Left lobe of liver (tissue), 2 donors: ENCODE measurements around the gene TNS4. TPM values are rescaled to one million over a fixed set of nuclear protein-coding genes. Genes with fewer than 3 reads are reported as not detected.

Experiments
- ATAC-seq: fragments of 200-7000 bp; cut with Tn5 transposase; one replicate; pipeline ENCODE4 v1.9.1; 2020; ENCODE audit warnings: mild to moderate bottlenecking, moderate library complexity
- DNase-seq: peaks from one replicate; pipeline ENCODE4 v3.0.0-alpha.2; 2020; ENCODE audit warnings: low spot score
- total RNA-seq: library from RNA; stranded (reverse); gene quantifications from one replicate; pipeline ENCODE4 v1.2.1, GENCODE V29; 2021
- donor health status: DM: no; HTN: no; CAD: no; lungs with moderate emphysema.
- donor health status: DM: no; HTN: yes; CAD: no.

The TNS4 gene
- total RNA-seq, 1 donor from 2014 or later = 0.13 TPM

DNA sequence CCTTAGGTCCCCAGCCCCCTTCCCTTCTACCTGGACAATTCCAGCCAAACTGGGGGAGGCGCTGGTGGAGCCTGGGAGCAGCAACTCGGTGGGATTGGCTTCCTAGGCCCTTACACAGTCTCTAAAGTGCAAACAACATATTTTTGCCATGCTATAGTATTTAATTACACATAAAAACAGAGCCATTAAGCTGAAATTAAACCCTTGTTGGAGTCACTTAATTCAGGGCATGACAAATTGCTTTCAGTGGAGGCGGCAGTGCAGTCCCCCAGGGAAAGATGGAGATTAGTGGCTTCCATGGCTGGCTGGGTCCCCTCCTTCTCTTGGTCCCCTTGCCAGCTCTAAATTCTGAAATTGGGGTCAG, 40.8 kb downstream of the TNS4 start:
- DNase-seq (no peak), ATAC-seq (no peak)

DNA sequence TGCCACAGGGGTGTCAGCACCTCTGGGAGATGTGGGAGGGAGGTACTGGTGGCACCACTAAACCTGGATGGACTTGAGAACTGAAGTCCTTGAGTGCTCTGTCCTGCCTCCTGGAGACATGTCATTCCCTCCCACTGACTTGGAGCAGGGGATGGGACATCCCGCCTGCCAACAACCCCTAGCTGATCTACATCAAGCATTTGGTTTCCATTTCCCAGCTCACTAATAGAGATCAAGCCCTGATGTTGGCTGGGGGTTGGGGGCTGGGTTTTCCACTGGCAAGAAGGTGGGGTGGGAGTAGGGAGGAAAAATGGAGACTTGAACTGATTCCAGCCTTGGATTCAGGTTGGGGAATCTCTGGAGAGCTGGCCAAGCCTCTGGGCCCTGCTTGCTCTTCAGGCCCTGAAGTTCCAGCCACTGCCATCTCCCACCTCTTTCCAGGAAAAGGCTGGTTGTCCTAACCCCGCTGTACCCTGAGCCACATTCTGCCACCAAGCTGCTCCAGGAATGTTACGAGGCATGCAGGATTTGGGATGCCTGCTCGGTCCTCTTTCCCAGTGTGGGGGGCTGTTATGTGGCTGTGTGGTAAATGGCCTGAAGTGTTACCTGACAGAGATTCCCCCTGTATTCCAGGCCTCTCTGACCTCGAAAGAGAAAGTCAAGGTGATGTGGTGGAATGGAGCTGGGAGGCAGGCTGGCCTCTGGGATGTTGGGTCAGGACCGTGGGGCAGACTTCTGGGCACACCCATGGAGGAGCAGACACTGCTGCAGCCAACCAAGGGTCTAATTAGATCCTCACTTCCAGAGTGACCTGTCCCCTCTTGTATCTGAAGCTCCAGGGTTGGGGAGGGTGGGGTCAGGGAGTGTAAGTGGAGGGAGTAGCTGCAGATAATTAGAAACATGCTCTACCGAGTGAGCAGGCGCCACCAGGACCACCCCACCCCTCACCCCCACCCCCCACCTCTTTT, 41.5 kb downstream of the TNS4 start:
- ATAC-seq = peak; percentile 1
- no peak for DNase-seq

DNA sequence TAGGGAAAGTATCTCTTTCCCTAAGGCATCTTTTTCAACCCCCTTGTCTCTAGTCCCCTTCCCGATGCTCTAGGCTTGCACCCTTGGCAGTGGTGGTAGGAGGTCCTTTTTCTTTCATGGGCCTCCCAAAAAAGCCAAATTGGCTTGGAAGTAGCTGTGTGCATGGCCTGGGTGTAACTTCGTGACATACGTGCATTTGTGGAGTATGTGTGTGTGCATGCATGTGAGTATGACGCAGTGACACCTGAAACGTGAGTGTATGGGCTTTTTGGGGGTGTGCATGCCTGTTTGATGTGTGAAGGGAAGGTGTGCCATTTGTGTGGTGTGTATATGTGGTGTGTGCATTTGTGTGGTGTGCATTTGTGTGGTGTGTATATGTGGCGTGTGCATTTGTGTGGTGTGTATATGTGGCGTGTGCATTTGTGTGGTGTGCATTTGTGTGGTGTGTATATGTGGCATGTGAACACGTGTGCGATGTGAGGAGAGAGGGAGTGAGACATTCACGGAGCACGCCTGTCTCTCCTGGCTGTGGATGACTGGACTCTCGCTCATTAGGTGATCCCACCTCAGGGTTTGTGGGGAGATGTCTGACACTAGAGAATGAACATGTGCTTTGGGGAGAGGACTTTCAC, 42.5 kb downstream of the TNS4 start:
- ATAC-seq (no peak), DNase-seq (no peak)

DNA sequence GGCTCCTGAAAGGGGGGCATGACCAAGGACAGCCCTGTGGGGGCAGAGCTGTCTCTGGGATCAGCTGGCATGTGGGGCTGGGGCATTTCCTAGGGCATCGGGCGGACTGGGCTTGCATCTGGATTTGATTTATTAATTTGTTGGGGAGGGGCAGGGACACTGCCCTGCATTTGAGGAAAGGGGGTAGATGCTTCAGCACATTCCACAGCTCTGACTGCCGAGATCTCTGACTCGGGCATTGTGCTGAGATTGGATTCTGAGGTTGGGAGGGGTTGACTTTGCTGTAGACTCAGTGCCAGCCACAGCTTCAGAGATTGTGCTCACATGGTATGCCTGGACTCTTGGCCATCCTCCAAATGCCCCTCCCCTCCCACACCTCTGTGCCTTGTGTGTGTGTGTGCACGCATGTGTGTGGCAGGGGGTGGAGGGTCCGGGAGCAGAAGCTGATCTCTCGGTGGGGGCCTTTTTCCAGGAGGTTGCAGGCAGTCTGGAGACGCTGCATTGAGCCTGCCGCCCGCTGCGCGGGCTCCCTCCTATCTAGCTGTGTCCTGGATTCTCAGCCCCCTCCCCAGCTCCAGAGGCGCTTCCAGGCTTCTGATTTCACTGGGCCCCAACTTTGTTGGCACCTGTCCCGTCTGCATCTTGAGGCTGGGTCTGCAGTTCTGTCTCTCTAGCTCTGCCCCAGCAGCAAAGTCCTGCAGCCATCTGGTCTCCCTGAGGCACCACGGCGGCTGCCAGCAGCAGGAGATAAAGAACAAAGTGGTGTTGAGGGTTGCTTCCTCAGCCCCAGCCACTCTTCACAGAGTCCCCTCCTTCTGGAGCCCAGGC, 43.2 kb downstream of the TNS4 start:
- DNase-seq (peak; percentile 64), ATAC-seq (no peak)

DNA sequence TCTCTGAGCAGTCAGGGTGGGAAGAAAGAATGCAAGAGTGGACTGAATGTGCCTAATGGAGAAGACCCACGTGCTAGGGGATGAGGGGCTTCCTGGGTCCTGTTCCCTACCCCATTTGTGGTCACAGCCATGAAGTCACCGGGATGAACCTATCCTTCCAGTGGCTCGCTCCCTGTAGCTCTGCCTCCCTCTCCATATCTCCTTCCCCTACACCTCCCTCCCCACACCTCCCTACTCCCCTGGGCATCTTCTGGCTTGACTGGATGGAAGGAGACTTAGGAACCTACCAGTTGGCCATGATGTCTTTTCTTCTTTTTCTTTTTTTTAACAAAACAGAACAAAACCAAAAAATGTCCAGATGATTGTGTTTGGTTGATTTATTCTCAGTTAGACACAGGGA, 44.1 kb downstream of the TNS4 start:
- ATAC-seq (no peak), DNase-seq (no peak)

DNA sequence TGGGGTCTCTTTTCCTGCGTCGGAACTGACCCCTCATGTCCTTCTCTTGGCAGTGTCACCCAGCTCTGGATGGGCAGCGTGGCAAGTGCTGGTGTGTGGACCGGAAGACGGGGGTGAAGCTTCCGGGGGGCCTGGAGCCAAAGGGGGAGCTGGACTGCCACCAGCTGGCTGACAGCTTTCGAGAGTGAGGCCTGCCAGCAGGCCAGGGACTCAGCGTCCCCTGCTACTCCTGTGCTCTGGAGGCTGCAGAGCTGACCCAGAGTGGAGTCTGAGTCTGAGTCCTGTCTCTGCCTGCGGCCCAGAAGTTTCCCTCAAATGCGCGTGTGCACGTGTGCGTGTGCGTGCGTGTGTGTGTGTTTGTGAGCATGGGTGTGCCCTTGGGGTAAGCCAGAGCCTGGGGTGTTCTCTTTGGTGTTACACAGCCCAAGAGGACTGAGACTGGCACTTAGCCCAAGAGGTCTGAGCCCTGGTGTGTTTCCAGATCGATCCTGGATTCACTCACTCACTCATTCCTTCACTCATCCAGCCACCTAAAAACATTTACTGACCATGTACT, 44.9 kb downstream of the TNS4 start:
- ATAC-seq = peak; percentile 45
- peak; percentile 74 for DNase-seq

DNA sequence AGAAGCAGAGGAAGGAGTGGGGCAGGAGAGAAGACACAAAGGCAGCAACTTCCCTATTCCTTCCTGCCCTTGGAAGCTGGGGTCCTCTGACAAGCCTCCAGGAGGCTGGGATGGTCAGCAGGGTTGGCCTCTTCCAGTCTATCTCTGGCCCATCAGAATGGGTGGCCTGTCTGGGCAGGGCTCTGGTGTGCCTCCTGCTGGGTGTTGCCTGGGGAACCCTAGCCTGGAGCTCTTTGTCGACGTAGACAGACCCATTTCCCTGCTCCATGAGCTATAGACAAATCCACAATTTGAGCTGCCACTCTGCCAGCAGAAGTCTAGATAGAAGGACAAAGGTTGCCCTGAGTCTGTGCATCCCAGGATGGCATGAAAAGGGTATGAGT, 46.8 kb downstream of the TNS4 start:
- ATAC-seq = no peak
- peak; percentile 49 for DNase-seq

DNA sequence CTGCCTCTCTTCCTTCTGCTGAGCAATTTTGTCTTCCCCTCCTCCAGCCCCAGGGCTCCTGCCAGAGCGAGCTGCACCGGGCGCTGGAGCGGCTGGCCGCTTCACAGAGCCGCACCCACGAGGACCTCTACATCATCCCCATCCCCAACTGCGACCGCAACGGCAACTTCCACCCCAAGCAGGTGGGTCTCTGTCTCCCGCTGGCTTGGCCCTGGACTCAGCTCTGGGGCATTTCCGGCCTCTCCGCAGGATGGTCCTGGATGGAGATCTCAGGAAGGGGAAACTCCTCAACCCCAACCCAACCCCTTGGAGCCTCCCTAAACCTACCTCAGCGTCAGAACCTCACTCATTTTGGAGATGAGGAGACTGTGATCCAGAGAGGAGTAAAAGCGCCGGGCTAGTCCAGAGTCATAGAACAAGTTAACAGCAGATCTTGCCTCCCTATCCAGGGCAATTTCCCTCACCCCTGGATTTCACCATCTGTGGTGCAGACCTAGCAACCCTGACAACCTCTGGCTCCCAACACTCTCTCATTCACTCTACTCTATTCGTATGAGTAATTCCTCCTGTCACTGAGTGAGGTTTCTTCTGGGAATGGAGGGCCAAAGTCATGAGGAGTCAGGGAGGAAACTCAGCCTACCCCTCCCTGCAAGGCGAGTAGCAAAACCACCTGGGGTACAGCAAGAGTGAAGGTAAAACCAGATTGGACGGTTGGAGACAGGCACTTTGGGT, 47.4 kb downstream of the TNS4 start:
- ATAC-seq = no peak
- DNase-seq = no peak

DNA sequence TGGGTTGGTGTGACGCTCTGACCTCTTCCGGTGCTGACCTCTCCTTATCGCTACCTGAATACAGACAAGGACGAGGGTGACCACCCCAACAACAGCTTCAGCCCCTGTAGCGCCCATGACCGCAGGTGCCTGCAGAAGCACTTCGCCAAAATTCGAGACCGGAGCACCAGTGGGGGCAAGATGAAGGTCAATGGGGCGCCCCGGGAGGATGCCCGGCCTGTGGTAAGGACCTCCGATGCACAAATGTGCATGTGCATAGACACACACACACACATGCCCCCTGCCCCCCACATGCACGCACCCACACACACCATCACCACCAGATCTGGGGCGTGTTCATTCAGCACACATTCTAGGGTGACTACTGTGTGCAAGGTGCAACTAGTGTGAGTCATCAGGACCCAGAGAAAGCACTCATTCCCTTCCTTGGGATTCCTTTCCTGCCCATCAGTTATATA, 48.5 kb downstream of the TNS4 start:
- ATAC-seq = no peak
- DNase-seq = peak; percentile 49

DNA sequence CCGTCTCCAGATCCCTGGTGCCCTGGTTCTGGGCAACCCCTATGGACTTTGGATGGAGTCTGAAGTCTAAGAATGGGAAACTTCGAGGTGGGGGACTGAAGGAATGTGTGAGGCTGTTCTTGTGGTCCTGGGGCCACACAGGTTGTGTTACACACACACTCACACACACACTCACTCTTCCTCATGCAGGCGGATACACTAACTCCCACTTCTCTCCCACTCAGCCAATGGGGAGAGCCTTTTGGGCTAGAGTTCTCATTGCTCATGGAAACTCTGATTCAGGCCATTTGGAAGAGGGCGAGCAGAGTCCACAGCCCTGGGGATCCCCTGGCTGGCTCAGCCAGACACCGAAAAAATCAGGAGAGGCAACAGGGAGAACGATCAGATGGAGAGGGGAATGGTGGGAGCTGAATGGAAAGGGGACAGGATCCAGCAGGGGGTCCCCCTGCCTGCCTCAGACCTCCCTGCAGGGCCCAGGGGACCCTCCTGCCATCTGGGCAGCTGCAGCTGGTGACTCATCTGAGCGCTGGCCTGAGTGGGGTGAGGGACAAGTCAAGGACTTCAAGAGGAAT, 49.1 kb downstream of the TNS4 start:
- ATAC-seq (no peak), DNase-seq (peak; percentile 51)

DNA sequence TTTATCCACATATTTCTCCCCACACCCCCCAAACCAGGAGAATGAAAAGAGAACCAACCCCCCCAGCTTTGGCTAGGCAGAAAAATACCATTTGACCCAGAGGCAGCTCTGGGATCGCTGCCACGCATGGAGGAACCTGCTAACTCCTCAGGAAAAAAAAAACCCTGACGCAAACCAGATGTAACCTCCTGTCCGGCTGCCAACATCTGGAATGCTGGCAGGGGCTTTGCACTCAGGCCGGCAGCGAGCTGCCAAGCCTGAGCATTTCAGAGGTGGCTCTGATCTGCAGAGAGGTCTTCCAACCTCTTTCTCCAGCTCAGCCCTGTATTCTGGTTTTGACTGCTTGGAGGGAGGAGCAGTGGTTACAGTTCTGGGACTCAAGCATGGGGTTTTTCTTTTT, 50.0 kb downstream of the TNS4 start:
- peak; percentile 6 for ATAC-seq
- peak; percentile 92 for DNase-seq

DNA sequence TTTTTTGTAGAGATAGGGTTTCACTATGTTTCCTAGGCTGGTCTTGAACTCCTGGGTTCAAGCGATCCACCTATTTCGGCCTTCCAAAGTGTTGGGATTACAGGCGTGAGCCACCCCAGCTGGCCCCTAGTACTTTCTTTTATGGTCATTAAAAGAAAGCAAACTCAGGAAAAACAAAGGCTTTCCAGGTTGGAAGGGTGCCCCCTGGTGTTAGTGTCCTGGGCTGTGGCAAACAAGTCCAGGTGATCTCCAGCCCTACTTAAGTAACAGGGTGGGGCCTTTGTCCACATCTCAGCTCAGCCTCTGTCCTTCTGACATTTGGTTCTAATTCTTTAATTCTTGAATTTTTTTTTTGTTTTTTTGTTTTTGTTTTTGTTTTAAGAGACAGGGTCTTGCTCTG, 51.2 kb downstream of the TNS4 start:
- ATAC-seq (no peak), DNase-seq (peak; percentile 71)

DNA sequence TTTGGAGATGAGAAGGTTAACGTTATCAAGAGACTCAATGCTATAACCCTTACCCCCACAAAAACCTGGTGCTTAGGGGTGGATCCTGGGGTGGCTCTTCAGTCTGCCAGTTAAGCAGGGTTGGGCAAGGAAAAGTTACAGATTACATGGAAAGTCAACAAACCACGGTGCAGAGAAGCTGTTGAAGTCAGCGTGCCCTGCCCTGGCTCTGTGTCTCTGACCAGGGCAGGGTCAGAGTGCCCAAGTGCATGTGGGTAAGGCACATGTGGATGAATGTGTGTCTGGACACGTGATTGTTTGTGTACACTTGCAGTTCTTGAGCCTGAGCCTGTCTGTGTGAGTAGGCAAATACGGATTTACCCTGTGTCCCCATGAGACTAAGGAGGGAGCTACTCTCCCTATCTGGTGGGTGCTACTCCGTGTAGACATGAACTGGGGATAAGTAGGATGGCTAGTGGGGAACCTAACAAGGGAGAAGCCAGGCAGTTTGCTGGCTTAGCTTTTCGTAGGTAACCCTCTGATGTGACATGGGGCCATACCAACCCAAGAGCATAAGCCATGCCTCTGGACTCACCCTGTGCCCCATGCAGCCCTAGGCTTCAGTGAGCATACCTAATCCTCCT, 52.7 kb downstream of the TNS4 start:
- peak; percentile 95 for DNase-seq

DNA sequence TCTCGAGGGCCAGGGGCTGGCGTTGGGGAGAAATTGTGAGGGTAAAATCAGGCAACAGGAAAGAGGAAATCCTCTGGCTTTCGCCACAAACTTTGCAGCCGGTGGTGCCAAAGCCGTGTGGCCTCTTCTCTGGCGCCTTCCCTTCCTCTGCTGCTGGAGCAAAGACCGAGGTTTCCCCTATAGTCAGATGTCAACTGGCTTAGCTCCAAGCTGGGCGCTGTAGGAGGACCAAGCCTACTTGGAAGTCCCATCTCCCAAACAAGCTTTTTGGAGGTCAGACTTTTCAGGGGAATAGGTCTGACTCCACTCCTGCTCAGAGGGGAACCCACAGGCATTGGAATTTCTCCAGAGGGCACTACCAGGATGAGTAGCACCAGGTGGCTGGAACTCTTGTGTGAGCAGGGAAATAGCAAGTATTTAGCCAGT, 53.2 kb downstream of the TNS4 start:
- peak; percentile 86 for DNase-seq
- peak; percentile 14 for ATAC-seq

More for the DNA sequence above, 52.7 kb downstream of the TNS4 start:
- peak; percentile 44 for ATAC-seq

DNA sequence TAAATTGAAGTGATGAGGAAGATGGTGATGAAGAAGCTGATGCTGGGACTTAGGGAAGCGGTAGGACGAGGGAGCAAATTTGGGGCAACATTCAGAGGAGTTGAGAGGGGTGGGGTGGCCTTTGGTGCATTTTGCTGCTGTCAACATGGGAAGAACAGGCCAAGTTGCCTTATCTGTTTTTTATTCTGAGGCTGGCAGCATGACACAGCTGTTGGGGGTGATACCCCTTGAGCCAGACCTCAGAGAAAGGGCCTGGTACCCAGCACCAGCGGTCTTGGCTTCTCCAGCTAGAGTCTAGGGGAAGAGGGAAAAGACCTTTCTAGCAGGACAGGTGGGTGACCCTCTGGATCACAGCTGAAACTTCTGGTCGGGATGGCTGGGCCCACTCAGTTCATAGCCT, 53.6 kb downstream of the TNS4 start:
- no peak for ATAC-seq

DNA sequence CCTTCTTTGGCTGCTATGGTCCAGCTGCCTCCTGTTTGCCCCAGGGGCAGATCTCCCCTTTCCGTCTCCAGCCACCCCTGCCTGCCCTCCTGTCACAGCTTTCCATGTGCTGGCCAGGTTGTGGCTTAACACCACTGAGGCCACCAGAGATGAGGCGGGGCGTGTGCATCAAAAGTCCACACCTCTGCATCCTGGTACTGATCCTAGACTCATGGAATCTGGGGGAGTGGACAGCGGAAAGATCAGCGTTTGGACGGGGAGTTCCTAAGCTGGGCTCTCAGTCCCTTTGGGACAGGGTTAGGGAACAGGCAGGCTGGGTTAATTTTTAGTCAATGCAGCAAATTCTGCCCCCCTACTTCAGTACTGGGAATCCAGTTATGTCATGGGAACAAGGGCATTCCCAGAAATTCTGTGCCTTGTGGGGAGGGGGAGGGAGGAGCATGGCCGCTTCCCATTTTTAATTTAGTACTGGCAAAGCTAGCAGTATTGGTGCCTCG, 54.2 kb downstream of the TNS4 start:
- DNase-seq = peak; percentile 94

More for the DNA sequence above, 53.6 kb downstream of the TNS4 start:
- no peak for DNase-seq

DNA sequence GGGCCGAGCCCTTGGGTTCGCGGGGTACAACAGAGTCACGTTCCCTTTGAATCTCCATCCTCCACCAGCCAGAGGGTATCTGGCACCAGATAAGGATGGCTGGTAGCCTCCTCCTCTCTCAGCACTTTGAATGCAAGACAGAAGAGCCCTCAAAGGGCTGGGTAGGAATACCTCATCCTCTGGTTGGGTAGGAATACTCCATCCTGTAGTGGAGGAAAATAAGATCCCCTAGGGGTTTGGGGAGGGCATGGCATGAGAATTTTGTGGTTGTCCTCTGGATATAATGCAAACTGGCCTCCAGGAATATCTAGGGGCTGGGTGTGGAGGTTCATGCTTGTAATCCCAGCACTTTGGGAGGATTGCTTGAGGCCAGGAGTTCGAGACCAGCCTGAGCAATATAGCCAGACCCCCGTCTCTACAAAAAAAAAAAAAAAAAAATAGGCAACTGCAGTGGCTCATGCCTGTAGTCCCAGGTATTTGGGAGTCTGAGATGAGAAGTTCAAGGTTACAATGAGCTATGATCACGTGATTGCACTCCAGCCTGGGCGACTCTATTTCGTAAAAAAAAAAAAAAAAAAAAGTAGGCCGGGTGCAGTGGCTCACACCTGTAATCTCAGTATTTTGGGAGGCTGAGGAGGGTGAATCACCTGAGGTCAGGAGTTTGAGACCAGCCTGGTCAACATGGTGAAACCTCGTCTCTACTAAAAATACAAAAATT, 55.5 kb downstream of the TNS4 start:
- ATAC-seq = no peak

More for the DNA sequence above, 54.2 kb downstream of the TNS4 start:
- ATAC-seq = peak; percentile 47

More for the DNA sequence above, 55.5 kb downstream of the TNS4 start:
- DNase-seq = peak; percentile 51
